BLaER1 (cell line): Measurements from ENCODE around the gene PAX1.

Source experiments
- H3K27ac ChIP-seq: shearing (Covaris generic); formaldehyde crosslinking; 2 replicates; pipeline ENCODE4 v1.8.1; 2022
- H3K27me3 ChIP-seq: shearing (Covaris generic); formaldehyde crosslinking; 2 replicates; pipeline ENCODE4 v1.8.1; 2022
- H3K36me3 ChIP-seq: shearing (Covaris generic); formaldehyde crosslinking; 2 replicates; pipeline ENCODE4 v1.8.1; 2022
- H3K4me1 ChIP-seq: shearing (Covaris generic); formaldehyde crosslinking; 2 replicates; pipeline ENCODE4 v1.8.1; 2022
- H3K4me2 ChIP-seq: shearing (Covaris generic); formaldehyde crosslinking; 2 replicates; pipeline ENCODE4 v1.8.1; 2022
- H3K4me3 ChIP-seq: shearing (Covaris generic); formaldehyde crosslinking; 2 replicates; pipeline ENCODE4 v1.8.1; 2022
- H3K9ac ChIP-seq: shearing (Covaris generic); formaldehyde crosslinking; 2 replicates; pipeline ENCODE4 v1.8.1; 2022
- H3K9me3 ChIP-seq: shearing (Covaris generic); formaldehyde crosslinking; 2 replicates; pipeline ENCODE4 v1.8.1; 2022
- H4K20me1 ChIP-seq: shearing (Covaris generic); formaldehyde crosslinking; 2 replicates; pipeline ENCODE4 v1.8.1; 2022
- Cebpa-rat ChIP-seq: shearing (Covaris generic); IDR thresholded peaks from 2 replicates; pipeline ENCODE4 v1.8.1; 2022

PAX1 gene

GRCh38 chr20:21681234-21681921 lies 24.1 kb upstream of the PAX1 start:
- Histone ChIP-seq H3K36me3 (no peaks in the 10 kb centered on the region), H3K4me1 (no peaks in the 10 kb centered on the region), H3K27ac (no peak overlapping the region), H3K4me2 (no peak overlapping the region), H3K27me3 (no peaks in the 10 kb centered on the region), H3K9ac (no peak overlapping the region), H3K9me3 (no peaks in the 10 kb centered on the region), H3K4me3 (no peak overlapping the region), H4K20me1 (no peaks in the 10 kb centered on the region)
- no peak for TF ChIP-seq Cebpa-rat

- no peak overlapping the region for H3K4me2 ChIP-seq
- no peaks in the 10 kb centered on the region for H4K20me1 ChIP-seq
- H3K4me3 ChIP-seq, result no peak overlapping the region
- no peak overlapping the region for H3K9ac ChIP-seq
- H3K27me3 ChIP-seq, result no peaks in the 10 kb centered on the region
- H3K4me1 ChIP-seq, result no peaks in the 10 kb centered on the region
- no peaks in the 10 kb centered on the region for H3K9me3 ChIP-seq
- no peak overlapping the region for H3K27ac ChIP-seq
- no peaks in the 10 kb centered on the region for H3K36me3 ChIP-seq
- TF ChIP-seq Cebpa-rat, result no peak
Measured at GRCh38 chr20:21681922-21682318, 23.5 kb upstream of the PAX1 start.

DNA sequence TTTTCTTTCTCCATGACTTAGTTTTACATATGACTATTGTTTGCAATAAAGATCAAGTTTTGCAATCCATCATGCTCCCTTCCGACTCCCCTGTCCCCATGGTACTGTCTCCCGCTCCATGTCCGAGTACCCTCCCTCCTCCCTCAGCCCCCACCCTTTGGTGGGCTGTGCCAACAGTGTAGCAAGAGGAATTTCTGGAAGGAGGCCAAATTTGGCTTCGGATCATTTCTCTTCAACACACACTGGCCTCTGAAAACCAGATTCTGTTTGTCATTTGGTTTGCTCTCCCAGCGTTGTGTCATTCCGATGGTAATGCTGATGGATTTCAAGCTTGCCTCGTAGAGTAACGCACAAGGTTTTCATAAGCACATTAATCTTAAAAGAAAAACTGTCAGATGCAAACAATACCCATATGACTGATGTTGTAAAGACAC lies 22.9 kb upstream of the PAX1 start:
- TF ChIP-seq Cebpa-rat, result no peak
- H3K27me3 ChIP-seq, result no peaks in the 10 kb centered on the region
- H3K4me1 ChIP-seq, result no peaks in the 10 kb centered on the region
- H3K4me2 ChIP-seq, result no peak overlapping the region
- no peaks in the 10 kb centered on the region for H4K20me1 ChIP-seq
- no peaks in the 10 kb centered on the region for H3K36me3 ChIP-seq
- H3K4me3 ChIP-seq, result no peak overlapping the region
- H3K27ac ChIP-seq, result no peak overlapping the region
- no peaks in the 10 kb centered on the region for H3K9me3 ChIP-seq
- no peak overlapping the region for H3K9ac ChIP-seq

- no peaks in the 10 kb centered on the region for H3K27me3 ChIP-seq
- no peaks in the 10 kb centered on the region for H3K4me1 ChIP-seq
- no peaks in the 10 kb centered on the region for H3K36me3 ChIP-seq
- no peaks in the 10 kb centered on the region for H4K20me1 ChIP-seq
- TF ChIP-seq Cebpa-rat, result no peak
- no peak overlapping the region for H3K4me3 ChIP-seq
- H3K9me3 ChIP-seq, result no peaks in the 10 kb centered on the region
- no peak overlapping the region for H3K4me2 ChIP-seq
- H3K27ac ChIP-seq, result no peak overlapping the region
- H3K9ac ChIP-seq, result no peak overlapping the region
Measured at GRCh38 chr20:21684671-21685070, 20.8 kb upstream of the PAX1 start.

DNA sequence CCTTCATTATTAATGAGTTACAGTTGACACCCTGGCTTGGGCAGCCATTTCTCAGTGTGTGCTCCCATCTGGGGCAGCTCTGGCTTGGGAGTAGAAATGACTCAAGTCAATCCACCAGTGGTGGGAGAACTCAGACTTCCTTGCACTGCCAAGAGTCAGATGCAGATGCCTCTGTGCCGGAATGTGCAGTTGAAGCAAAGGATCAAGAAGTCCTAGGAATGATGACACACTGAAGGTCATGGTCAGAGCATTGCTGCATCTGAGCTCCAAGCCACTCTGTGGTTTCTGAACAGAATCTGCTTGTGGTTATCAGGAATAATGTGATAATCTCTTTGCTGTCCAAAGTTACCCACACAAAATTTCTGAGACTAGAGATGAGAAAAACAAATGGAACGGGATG lies 19.5 kb upstream of the PAX1 start:
- Histone ChIP-seq H3K4me1 (no peaks in the 10 kb centered on the region), H3K9ac (no peak overlapping the region), H3K9me3 (no peaks in the 10 kb centered on the region), H4K20me1 (no peaks in the 10 kb centered on the region), H3K4me2 (no peak overlapping the region), H3K4me3 (no peak overlapping the region), H3K27me3 (no peaks in the 10 kb centered on the region), H3K27ac (no peak overlapping the region), H3K36me3 (no peaks in the 10 kb centered on the region)
- no peak for TF ChIP-seq Cebpa-rat

GRCh38 chr20:21693322-21693721 lies 12.1 kb upstream of the PAX1 start:
- Histone ChIP-seq H3K4me2 (no peak overlapping the region), H3K27ac (no peak overlapping the region), H3K9me3 (no peaks in the 10 kb centered on the region), H3K27me3 (no peaks in the 10 kb centered on the region), H3K4me3 (no peak overlapping the region), H3K36me3 (no peaks in the 10 kb centered on the region), H3K4me1 (no peaks in the 10 kb centered on the region), H3K9ac (no peak overlapping the region), H4K20me1 (no peaks in the 10 kb centered on the region)
- TF ChIP-seq Cebpa-rat, result no peak

DNA sequence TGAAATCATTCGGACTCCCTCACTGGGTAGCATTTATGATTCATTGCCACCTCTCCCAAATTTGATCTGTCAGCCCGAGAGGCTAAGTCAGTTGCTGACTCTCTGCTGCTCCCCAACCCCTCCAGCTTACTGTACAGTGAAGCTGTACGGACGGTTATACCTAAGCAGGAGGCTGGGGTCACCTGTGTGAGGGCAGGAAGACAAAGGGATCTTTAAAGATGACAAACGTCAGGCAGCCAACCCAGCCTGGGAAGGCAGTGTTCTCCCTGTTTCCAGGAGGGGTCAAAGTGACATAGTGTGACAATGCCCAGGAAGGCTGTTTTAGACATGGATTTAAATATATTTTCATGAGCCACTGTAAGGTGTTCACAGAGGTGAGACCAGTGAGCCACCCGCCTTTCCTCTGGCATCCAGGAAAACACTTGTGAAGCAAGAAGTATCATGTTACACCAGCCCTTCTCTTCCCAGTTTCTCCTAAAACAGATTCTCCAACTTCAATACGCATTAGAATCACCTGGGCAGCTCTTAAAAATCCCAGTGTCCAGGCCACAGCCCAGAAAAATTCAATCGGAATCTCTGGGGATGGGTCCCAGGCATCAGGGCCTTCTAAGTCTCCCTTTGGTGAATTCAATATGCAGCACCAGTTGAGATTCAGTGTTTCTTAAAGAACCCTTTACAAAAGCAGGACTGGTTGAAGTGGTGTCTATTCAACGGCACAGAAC lies 6.8 kb upstream of the PAX1 start:
- Histone ChIP-seq H3K9me3 (peaks cover 26% of the 10 kb centered on the region), H3K27ac (no peak overlapping the region), H3K4me2 (no peak overlapping the region), H3K4me1 (no peaks in the 10 kb centered on the region), H4K20me1 (no peaks in the 10 kb centered on the region), H3K27me3 (peaks cover 36% of the 10 kb centered on the region), H3K9ac (no peak overlapping the region), H3K36me3 (no peaks in the 10 kb centered on the region), H3K4me3 (no peak overlapping the region)
- no peak for TF ChIP-seq Cebpa-rat

DNA sequence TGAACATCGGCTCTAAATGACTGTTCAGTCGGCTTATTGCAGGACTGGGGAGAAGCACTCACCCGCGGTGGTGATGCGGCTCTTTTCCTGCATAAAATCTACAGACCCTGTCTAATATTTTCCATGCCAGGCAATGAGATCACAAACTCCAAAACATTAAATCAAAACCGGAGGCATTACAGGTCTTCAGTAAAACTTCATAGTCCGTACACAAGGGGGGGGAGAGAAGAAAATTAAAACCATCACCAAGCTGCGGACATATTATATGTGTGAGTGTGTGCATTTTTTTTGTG lies 6.3 kb upstream of the PAX1 start:
- H3K36me3 ChIP-seq, result no peaks in the 10 kb centered on the region
- no peak overlapping the region for H3K9ac ChIP-seq
- H3K27ac ChIP-seq, result no peak overlapping the region
- no peak for TF ChIP-seq Cebpa-rat
- H3K4me2 ChIP-seq, result no peak overlapping the region
- no peak overlapping the region for H3K4me3 ChIP-seq
- no peaks in the 10 kb centered on the region for H4K20me1 ChIP-seq
- no peaks in the 10 kb centered on the region for H3K4me1 ChIP-seq
- peaks cover 36% of the 10 kb centered on the region for H3K27me3 ChIP-seq
- H3K9me3 ChIP-seq, result peaks cover 31% of the 10 kb centered on the region

DNA sequence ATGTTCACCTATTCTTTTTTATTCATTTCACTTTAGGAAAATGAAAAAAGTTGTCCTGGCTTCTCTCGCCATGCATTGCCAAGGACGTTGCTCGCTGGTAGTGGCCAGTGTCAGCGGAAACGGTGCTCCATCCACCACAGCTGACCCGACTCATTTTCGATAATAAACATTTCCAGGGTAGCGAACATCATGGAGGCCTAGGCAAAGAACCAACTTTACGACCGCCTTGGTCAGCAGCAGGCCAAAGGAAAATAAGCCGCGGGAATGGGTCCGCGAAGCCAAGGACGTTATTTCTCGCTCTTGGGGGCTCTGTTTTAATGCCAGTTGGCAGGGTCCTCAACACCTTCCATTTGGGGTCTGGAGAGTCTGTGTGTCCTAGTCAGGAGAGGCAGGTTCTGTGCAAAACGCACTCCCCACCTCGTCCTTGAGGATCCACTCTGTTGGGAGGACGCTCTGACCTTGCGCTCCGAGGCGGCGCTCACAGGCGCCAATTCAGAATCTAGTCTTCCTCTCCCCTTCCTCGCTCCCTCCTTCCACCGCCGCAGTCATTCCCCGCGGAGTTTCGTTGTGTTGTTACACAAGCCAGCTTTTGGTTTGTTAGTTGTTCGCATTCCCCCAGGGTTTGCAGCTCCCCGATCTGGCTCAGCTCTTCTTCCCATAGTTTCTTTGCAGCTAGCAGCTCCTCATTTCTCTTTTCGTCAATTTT lies 4.1 kb upstream of the PAX1 start:
- Histone ChIP-seq H3K9ac (no peak overlapping the region), H3K4me3 (no peak overlapping the region), H3K9me3 (peaks cover 50% of the 10 kb centered on the region), H3K27ac (no peak overlapping the region), H3K4me2 (no peak overlapping the region), H4K20me1 (no peaks in the 10 kb centered on the region), H3K27me3 (peaks cover 40% of the 10 kb centered on the region), H3K36me3 (no peaks in the 10 kb centered on the region), H3K4me1 (no peaks in the 10 kb centered on the region)
- TF ChIP-seq Cebpa-rat, result no peak

GRCh38 chr20:21702016-21702415 lies 3.4 kb upstream of the PAX1 start:
- Histone ChIP-seq H3K36me3 (no peaks in the 10 kb centered on the region), H3K4me3 (no peak overlapping the region), H3K4me2 (no peak overlapping the region), H3K9ac (no peak overlapping the region), H3K27ac (no peak overlapping the region), H3K4me1 (no peaks in the 10 kb centered on the region), H3K9me3 (peaks cover 57% of the 10 kb centered on the region), H3K27me3 (peaks cover 47% of the 10 kb centered on the region), H4K20me1 (no peaks in the 10 kb centered on the region)
- TF ChIP-seq Cebpa-rat, result no peak
